GM12878 (cell line): ENCODE results near the gene SSNA1. TPM values are rescaled to one million over a fixed set of nuclear protein-coding genes. Genes with fewer than 3 reads are reported as not detected.

Source experiments
- ATAC-seq: fragments of 200-7000 bp; cut with Tn5 transposase; 3 replicates; pipeline ENCODE4 v1.9.1; 2020; ENCODE audit warnings: mild to moderate bottlenecking, moderate library complexity
- BruUV-seq: library from RNA; stranded (reverse); fragments of 400-500 nt; replicated peaks from 2 replicates; lab custom pipeline; 2021; lab: Mats Ljungman, UMichigan
- CTCF ChIA-PET: fragments of 300-600 bp; sonication (Branson Sonifier 250); formaldehyde crosslinking; extraction: SDS; loops from one replicate; lab custom pipeline; 2021; ENCODE audit warnings: inconsistent platforms; lab: Yijun Ruan, JAX
- POLR2A ChIA-PET: fragments of 350-600 bp; formaldehyde crosslinking; extraction: SDS; loops from one replicate; lab custom pipeline; 2021; ENCODE audit warnings: inconsistent platforms; lab: Charles Lee
- RAD21 ChIA-PET: fragments of 300-600 bp; sonication (Branson Sonifier 250); formaldehyde crosslinking; loops from one replicate; lab custom pipeline; 2023; ENCODE audit warnings: antibody characterized with exemption; ENCODE audit not compliant: unreplicated experiment; lab: Charles Lee
- SMC1A ChIA-PET: fragments of 300-600 bp; sonication (Branson Sonifier 250); formaldehyde crosslinking; loops from one replicate; lab custom pipeline; 2023; ENCODE audit not compliant: unreplicated experiment, uncharacterized antibody; lab: Charles Lee
- DNase-seq: peaks from one replicate; pipeline ENCODE4 v3.0.0-alpha.2; 2011; ENCODE audit warnings: low read depth, low spot score
- FAIRE-seq: peaks from 3 replicates; lab custom pipeline; 2011; peaks lifted over from hg19 to GRCh38; lab: Jason Lieb, UNC
- H2AFZ ChIP-seq: 2 replicates; pipeline ENCODE4 v1.6.0; 2011; ENCODE audit warnings: low read depth, low read length, control low read depth; ENCODE audit not compliant: control insufficient read depth
- H3K27ac ChIP-seq: 2 replicates; pipeline ENCODE4 v1.5.1; 2011; ENCODE audit warnings: control low read depth; ENCODE audit not compliant: control insufficient read depth, insufficient read depth
- H3K27me3 ChIP-seq, 2 experiments: replicated peaks in 1 of 2; 2 replicates each; pipeline versions ENCODE4 v1.6.0 to v1.6.1; 2011; ENCODE audit warnings: low read length in 1 of 2; ENCODE audit not compliant: control insufficient read depth in 2 of 2, insufficient read depth in 2 of 2
- H3K36me3 ChIP-seq, 2 experiments: 2 replicates each; pipeline ENCODE4 v1.5.1; 2011; ENCODE audit warnings: low read length in 1 of 2; ENCODE audit not compliant: control insufficient read depth in 2 of 2, insufficient read depth in 2 of 2
- H3K4me1 ChIP-seq: 2 replicates; pipeline ENCODE4 v1.6.1; 2011; ENCODE audit warnings: mild to moderate bottlenecking, low read length, moderate library complexity, mixed read lengths; ENCODE audit not compliant: control insufficient read depth, insufficient read depth
- H3K4me2 ChIP-seq: 2 replicates; pipeline ENCODE4 v1.6.0; 2011; ENCODE audit warnings: control low read depth; ENCODE audit not compliant: control insufficient read depth, insufficient read depth
- H3K4me3 ChIP-seq: fragments of 200-600 bp; sonication (generic); 2 replicates; pipeline ENCODE4 v1.5.1; 2016
- H3K79me2 ChIP-seq: 2 replicates; pipeline ENCODE4 v1.6.0; 2011; ENCODE audit warnings: low read length; ENCODE audit not compliant: control insufficient read depth, insufficient read depth
- H3K9ac ChIP-seq: 2 replicates; pipeline ENCODE4 v1.8.0; 2011; ENCODE audit warnings: low read length, control low read depth, mixed read lengths; ENCODE audit not compliant: control insufficient read depth, insufficient read depth
- H3K9me3 ChIP-seq: replicated peaks from 3 replicates; pipeline ENCODE4 v1.5.1; 2011; ENCODE audit warnings: mild to moderate bottlenecking, low read length; ENCODE audit not compliant: control insufficient read depth, insufficient read depth
- H4K20me1 ChIP-seq: 2 replicates; pipeline ENCODE4 v1.6.0; 2011; ENCODE audit not compliant: control insufficient read depth, insufficient read depth
- POLR2AphosphoS2 ChIP-seq: IDR thresholded peaks from 2 replicates; pipeline ENCODE4 v1.6.1; 2011; ENCODE audit warnings: low read depth, mild to moderate bottlenecking, low read length, improper control_type of control experiment, moderate library complexity
- RAD21 ChIP-seq: IDR thresholded peaks from 2 replicates; pipeline ENCODE4 v1.6.1; 2011; ENCODE audit warnings: mild to moderate bottlenecking, low read depth, low read length, moderate library complexity; ENCODE audit not compliant: insufficient read depth
- WGBS: methylation state at CpG from one replicate; pipeline ENCODE4 v1.1.6; 2016; ENCODE audit warnings: low lambda C conversion rate; ENCODE audit not compliant: insufficient replicate concordance, insufficient coverage; ENCODE audit errors: missing lambda C conversion rate; 5-methylcytosine and 5-hydroxymethylcytosine counted together
- in situ Hi-C: fragments of 300-500 bp; cut with MboI; formaldehyde crosslinking; loops from 9 replicates; pipeline ENCODE4 v1.14.3; 2018; ENCODE audit warnings: mixed read lengths
- intact Hi-C: fragments of 100-400 bp; cut with micrococcal nuclease; formaldehyde crosslinking; loops from one replicate; pipeline ENCODE4 v1.14.2; 2022; ENCODE audit not compliant: unreplicated experiment
- polyA plus RNA-seq, 11 experiments: library from polyadenylated mRNA; depleted of rRNA in 4 of 11; unstranded in 6 of 11; stranded (reverse) in 5 of 11; fragments of >200 nt; fragmentation: Nextera tagmentation in 4 of 11; fragmentation: Illumina TruSeq in 1 of 11; extraction: Ambion mirVana in 4 of 11; extraction: Trizol in 1 of 11; gene quantifications; 1 replicate in 1 of 11; 2 replicates in 10 of 11; pipeline versions ENCODE4 v1.2.1 to v1.2.3, GENCODE V29; 2011 to 2016; ENCODE audit warnings: inconsistent platforms in 2 of 11, missing spikeins in 2 of 11, low read depth in 1 of 11
- total RNA-seq, 4 experiments: library from RNA; depleted of rRNA in 3 of 4; stranded (reverse); fragments of >200 nt in 3 of 4; fragmentation: Illumina TruSeq in 1 of 4; extraction: Trizol in 1 of 4; gene quantifications; 2 replicates each; pipeline versions ENCODE4 v1.2.1 to v1.2.3, GENCODE V29; 2013 to 2021
- TF ChIP-seq, protein P1 (sequence below): fragments of 450-650 bp; IDR thresholded peaks from 2 replicates; pipeline ENCODE4 v1.6.1; 2018; ENCODE audit warnings: borderline replicate concordance, mild to moderate bottlenecking; ENCODE audit not compliant: partially characterized antibody
- TF ChIP-seq, protein P2 (sequence below), 3 experiments: IDR thresholded peaks in 2 of 3; conservative IDR thresholded peaks in 1 of 3; 2 replicates each; pipeline ENCODE4 v1.5.1; 2011; ENCODE audit warnings: low read depth in 3 of 3, low read length in 3 of 3, mild to moderate bottlenecking in 3 of 3, control low read depth in 2 of 3, moderate library complexity in 2 of 3, inconsistent platforms in 1 of 3, mixed read lengths in 1 of 3; ENCODE audit not compliant: control insufficient read depth in 2 of 3, insufficient read depth in 1 of 3; ENCODE audit errors: extremely low read depth in 1 of 3

Gene SSNA1
- total and polyA plus RNA-seq, 10 of the 15 experiments (the other 5 are each of a cell fraction or from before 2014, with no cell fraction given), result 0.63 to 139 (median 78.0) TPM

DNA sequence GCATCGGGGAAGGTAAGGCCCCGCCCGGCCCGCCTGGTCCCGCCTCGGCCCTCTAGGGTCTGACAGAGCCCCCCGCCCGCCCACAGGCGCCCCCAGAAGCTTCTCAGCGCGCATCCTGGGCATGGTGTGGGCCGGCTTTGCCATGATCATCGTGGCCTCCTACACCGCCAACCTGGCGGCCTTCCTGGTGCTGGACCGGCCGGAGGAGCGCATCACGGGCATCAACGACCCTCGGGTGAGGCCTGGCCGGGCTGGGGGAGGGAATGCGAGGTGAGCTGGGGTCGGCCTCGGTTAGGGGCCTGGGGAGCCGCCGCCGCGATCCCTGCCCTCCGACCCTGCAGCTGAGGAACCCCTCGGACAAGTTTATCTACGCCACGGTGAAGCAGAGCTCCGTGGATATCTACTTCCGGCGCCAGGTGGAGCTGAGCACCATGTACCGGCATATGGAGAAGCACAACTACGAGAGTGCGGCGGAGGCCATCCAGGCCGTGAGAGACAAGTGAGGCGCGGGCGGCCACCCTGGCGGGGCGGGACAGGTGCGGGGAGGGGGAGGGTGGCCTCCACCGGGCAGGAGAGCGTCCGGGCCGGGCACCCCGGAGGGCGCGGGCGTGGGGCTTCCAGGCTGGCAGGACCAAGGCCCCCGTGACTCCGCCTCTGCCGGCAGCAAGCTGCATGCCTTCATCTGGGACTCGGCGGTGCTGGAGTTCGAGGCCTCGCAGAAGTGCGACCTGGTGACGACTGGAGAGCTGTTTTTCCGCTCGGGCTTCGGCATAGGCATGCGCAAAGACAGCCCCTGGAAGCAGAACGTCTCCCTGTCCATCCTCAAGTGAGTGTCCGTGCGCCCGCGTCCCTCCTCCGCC is 25.7 kb upstream of the SSNA1 start:
- Histone ChIP-seq H2AFZ (no peak overlapping the region), H3K4me3 (no peak overlapping the region), H4K20me1 (no peaks in the 10 kb centered on the region), H3K27ac (no peak overlapping the region)
- no peak for FAIRE-seq
- no peak for ATAC-seq
- no peak for DNase-seq
- intact Hi-C loops, result no loop called here
- TF ChIP-seq, protein P1, sequence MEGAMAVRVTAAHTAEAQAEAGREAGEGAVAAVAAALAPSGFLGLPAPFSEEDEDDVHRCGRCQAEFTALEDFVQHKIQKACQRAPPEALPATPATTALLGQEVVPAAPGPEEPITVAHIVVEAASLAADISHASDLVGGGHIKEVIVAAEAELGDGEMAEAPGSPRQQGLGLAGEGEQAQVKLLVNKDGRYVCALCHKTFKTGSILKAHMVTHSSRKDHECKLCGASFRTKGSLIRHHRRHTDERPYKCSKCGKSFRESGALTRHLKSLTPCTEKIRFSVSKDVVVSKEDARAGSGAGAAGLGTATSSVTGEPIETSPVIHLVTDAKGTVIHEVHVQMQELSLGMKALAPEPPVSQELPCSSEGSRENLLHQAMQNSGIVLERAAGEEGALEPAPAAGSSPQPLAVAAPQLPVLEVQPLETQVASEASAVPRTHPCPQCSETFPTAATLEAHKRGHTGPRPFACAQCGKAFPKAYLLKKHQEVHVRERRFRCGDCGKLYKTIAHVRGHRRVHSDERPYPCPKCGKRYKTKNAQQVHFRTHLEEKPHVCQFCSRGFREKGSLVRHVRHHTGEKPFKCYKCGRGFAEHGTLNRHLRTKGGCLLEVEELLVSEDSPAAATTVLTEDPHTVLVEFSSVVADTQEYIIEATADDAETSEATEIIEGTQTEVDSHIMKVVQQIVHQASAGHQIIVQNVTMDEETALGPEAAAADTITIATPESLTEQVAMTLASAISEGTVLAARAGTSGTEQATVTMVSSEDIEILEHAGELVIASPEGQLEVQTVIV, result no peak
- TF ChIP-seq RAD21 (0 out of 2 replicates have a peak, but pooled peaks have one; percentile 3), POLR2AphosphoS2 (no peak)
- TF ChIP-seq, protein P2, sequence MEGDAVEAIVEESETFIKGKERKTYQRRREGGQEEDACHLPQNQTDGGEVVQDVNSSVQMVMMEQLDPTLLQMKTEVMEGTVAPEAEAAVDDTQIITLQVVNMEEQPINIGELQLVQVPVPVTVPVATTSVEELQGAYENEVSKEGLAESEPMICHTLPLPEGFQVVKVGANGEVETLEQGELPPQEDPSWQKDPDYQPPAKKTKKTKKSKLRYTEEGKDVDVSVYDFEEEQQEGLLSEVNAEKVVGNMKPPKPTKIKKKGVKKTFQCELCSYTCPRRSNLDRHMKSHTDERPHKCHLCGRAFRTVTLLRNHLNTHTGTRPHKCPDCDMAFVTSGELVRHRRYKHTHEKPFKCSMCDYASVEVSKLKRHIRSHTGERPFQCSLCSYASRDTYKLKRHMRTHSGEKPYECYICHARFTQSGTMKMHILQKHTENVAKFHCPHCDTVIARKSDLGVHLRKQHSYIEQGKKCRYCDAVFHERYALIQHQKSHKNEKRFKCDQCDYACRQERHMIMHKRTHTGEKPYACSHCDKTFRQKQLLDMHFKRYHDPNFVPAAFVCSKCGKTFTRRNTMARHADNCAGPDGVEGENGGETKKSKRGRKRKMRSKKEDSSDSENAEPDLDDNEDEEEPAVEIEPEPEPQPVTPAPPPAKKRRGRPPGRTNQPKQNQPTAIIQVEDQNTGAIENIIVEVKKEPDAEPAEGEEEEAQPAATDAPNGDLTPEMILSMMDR (IDR thresholded peaks at IDR 0.05 in 2 of 3, conservative IDR thresholded peaks at IDR 0.05 in 1 of 3; ENCODE audit: control insufficient read depth in 2 of 3, extremely low read depth in 1 of 3, insufficient read depth in 1 of 3, low read depth in 3 of 3, low read length in 3 of 3), result peak in 1 of 3 experiments; percentile 19; a peak in 1 of 6 replicates
- TF ChIP-seq, all 136 proteins: peak for 2
- H3K9ac ChIP-seq, result no peak overlapping the region
- no peak overlapping the region for H3K4me2 ChIP-seq
- POLR2A ChIA-PET, result interaction anchor here (1.8 kb wide), 1 partner anchor 12 kb away, joined by 5 read pairs; no protein-coding TSS in a partner anchor
- 79% methylated on average over 61 of the region's 74 CpGs for WGBS
- RAD21 ChIA-PET, result interaction anchor here (0.8 kb wide), 1 partner anchor 13 kb away, joined by 3 read pairs; no protein-coding TSS in a partner anchor
- H3K9me3 ChIP-seq, result no peaks in the 10 kb centered on the region; the same call in 2 of the 3 replicates
- CTCF ChIA-PET, result no interaction called here
- H3K27me3 ChIP-seq, result peaks cover 0 to 2% of the 10 kb centered on the region in 2 experiments; a peak in 1 of 4 replicates
- in situ Hi-C loops, result no loop called here
- no peaks in the 10 kb centered on the region for H3K79me2 ChIP-seq
- no TSS peak for BruUV-seq
- H3K4me1 ChIP-seq, result peaks cover 23% of the 10 kb centered on the region
- SMC1A ChIA-PET, result no interaction called here
- no peaks in the 10 kb centered on the region for H3K36me3 ChIP-seq
